GM10266 (cell line): Measurements from ENCODE around the gene NF2.

Experiments
- DNase-seq: peaks from one replicate; pipeline ENCODE4 v3.0.0; 2012; ENCODE audit errors: extremely low spot score
- TF ChIP-seq, protein P1 (sequence below): IDR thresholded peaks from 2 replicates; pipeline ENCODE4 v1.5.1; 2012; ENCODE audit warnings: mild to moderate bottlenecking, low read depth; ENCODE audit not compliant: control insufficient read depth, insufficient read depth; ENCODE audit errors: missing control alignments

The NF2 gene

DNA sequence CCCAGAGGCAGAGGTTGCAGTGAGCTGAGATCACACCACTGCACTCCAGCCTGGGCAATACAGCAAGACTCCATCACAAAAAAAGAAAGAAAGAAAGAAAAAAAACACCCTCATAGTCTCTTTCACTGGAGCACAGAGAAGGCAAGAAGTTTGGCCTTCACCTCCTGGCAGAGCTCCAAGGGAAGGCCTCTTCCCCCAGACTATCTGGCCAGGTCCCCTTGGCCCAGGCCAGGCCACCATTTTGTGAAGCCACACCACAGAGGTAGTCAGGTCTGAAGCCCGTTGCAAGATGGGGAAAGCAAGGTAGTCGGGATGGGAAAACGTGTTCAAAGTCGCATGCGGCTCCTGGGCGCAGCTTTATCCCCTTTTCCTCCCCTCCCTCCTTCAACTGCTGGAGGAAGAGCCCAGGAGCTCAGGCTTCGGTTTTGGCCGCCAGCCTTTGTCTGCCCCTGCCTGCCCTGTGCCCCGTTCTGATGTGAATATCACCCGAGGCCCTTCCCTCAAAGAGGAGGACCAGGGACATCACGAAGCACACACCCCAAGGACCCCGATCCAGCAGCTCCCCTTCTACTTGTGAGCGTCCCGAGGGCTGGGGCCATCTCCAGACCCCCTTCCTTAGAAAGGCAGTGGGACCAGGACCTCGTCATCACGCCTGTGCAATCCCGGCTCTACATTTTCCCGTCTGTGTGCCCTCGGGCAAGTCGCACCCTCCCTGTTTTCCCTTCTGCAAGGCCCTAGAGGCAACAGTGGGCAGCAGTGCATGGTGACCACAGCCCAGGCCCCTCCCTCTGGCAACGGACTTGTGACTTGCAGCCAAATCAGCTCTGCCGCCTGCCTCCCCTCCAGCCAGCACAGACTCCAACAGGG is 134.1 kb downstream of the NF2 start:
- TF ChIP-seq, protein P1, sequence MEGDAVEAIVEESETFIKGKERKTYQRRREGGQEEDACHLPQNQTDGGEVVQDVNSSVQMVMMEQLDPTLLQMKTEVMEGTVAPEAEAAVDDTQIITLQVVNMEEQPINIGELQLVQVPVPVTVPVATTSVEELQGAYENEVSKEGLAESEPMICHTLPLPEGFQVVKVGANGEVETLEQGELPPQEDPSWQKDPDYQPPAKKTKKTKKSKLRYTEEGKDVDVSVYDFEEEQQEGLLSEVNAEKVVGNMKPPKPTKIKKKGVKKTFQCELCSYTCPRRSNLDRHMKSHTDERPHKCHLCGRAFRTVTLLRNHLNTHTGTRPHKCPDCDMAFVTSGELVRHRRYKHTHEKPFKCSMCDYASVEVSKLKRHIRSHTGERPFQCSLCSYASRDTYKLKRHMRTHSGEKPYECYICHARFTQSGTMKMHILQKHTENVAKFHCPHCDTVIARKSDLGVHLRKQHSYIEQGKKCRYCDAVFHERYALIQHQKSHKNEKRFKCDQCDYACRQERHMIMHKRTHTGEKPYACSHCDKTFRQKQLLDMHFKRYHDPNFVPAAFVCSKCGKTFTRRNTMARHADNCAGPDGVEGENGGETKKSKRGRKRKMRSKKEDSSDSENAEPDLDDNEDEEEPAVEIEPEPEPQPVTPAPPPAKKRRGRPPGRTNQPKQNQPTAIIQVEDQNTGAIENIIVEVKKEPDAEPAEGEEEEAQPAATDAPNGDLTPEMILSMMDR = no peak
- no peak for DNase-seq

DNA sequence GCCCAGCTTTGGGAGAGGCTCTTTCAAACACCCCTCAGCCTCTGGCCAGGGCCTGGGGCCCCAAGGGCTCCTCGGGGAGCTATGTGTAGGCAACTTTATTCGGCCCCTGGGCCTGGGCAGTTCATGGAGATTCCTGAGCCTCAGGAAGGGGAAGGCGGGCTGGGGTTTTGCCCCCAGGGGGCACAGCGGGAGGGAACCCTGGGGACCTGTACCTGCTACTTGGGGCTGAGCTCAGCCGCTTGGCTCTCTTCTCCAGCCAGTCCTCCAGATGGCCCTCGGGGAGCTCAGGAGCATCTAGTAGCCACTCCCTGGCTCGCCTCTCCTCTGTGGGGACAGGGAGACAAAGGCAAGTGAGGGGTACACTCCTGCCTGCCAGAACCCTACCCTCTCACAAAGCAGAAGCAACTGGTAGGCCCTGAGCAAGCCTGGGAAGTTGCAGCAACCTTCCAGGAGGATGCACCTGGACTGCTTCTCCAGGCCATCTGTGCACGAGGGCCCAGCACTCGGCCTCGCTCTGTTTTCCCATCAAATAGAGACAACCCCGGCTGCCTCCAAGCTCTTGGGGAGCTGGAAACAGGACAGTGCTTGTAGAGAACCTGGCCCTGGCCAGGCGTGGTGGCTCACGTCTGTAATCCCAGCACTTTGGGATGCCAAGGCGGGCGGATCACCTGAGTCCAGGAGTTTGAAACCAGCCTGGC is 134.8 kb downstream of the NF2 start:
- TF ChIP-seq, protein P1 = no peak
- no peak for DNase-seq

DNA sequence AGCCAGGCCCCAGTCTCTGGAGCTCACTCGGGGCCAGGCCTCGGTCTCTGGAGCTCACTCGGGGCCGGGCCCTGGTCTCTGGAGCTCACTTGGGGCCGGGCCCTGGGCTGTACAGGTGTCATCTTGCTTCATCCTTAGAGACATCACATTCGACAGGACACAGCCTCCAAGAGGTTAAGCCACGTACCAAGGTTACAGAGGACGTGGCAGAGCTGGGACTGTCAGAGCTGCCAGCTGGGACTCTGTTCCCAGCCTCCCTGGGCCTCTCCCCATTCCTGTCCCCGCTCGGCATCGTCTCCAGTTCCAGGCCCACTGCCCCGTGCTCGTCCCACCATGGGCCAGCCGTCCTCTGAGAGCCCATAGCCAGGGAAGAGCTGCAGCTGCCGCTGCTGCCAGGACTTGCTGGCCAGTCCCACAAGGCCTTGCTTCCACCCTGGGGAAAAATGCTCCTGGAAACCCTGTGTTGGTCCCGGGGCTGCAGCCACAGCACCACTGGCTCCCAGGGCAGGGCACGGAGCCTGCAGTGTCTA is 136.0 kb downstream of the NF2 start:
- DNase-seq = no peak
- TF ChIP-seq, protein P1 = no peak

DNA sequence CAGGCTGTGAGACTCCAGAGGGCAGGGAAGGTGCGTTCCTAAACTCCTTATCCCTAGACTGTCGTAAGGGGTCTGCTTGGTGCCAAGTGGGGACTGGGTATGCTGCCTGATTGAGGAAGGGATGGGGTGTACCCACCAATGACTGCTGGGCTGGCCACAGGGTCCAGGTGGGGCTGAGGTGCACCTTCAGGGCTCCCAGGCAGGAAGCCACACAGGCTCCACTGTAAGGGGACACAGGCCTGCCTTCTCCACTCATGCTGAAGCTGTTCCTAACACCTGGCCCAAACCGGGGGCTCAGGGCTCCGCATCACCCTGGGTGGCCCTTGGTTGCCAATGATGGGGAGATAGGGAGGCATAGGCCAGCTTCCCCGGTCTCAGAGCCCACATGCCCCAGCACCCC is 136.8 kb downstream of the NF2 start:
- TF ChIP-seq, protein P1 = no peak
- no peak for DNase-seq

DNA sequence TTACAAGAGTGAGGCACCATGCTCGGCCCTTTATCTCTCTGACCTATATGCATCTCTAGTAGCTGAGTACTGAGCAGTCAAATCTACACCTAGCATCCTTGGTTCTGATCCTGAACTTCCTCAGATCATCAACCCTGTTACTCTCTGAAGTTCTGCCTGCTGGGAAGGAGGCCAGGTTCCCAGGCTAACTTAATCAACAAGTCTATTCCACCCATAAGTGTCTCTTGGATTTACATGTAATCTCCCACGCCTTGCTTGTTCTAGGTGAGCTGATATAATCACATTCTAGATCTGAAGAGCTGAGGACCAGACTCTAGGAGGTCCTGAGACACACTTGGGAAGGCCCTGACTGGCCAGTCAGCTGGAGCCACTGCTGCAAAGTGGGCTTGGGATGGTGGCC is 138.5 kb downstream of the NF2 start:
- TF ChIP-seq, protein P1 = no peak
- DNase-seq = no peak

DNA sequence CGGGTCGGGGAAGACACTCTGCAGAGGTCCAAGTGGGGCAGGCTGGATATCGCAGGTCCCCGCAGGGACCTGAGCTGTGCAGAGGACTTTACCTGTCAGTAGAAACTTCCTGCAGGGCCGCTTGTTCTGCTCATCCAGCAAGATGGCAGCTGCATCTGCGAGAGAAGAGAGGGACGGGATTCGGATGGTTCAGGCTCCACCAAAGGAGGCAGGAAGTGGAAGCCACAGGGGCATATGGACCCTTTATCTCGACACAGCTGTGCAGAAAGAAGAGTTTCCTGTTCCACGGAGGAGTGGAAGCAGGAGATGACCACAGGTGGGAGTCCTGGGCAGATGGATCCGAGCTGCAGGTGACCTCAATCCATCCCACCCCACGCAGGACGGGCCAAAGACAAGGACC is 138.9 kb downstream of the NF2 start:
- no peak for DNase-seq
- TF ChIP-seq, protein P1 = no peak

DNA sequence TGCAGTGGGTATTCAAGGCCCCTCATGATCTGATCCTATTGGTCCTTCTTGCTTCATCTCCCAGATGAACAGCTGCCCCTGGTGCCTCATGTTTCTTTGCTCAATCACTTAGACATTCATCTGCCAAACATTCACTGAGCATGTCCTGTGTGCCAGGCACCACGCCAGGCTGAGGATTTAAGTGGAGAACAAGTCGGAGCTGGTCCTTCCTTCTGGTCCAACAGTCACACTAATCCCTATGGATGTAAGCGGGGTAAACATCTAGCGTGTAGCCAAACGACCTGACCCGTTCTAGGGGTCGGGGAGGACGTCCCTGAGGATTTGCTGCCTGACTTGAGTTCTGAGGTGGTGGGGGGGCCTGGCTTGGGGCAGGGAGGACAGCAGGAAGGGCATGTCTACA is 141.5 kb downstream of the NF2 start:
- TF ChIP-seq, protein P1 = no peak
- no peak for DNase-seq
